Bronchial epithelial cell (primary cell): ENCODE measurements around the gene ACOT7. TPM values are rescaled to one million over a fixed set of nuclear protein-coding genes. Genes with fewer than 3 reads are reported as not detected.

ENCODE experiments used
- DNase-seq: peaks from one replicate; pipeline ENCODE4 v3.0.0-alpha.2; 2010; ENCODE audit warnings: low read depth
- FAIRE-seq: peaks from 2 replicates; lab custom pipeline; 2011; peaks lifted over from hg19 to GRCh38; lab: Jason Lieb, UNC
- H3K27me3 ChIP-seq: 2 replicates; pipeline ENCODE4 v1.5.1; 2011; ENCODE audit warnings: low read length; ENCODE audit not compliant: control insufficient read depth, insufficient read depth
- H3K36me3 ChIP-seq: 2 replicates; pipeline ENCODE4 v1.5.1; 2011; ENCODE audit warnings: low read length; ENCODE audit not compliant: control insufficient read depth, insufficient read depth
- H3K4me3 ChIP-seq: 2 replicates; pipeline ENCODE4 v1.5.1; 2011; ENCODE audit warnings: mild to moderate bottlenecking, low read depth, low read length, control low read depth
- total RNA-seq: library from RNA; depleted of rRNA; stranded (reverse); fragments of >200 nt; gene quantifications from 2 replicates; pipeline ENCODE4 v1.2.1, GENCODE V29; 2014
- TF ChIP-seq, protein P1 (sequence below): IDR thresholded peaks from 2 replicates; pipeline ENCODE4 v1.5.1; 2011; ENCODE audit warnings: mild to moderate bottlenecking, moderate library complexity, low read length, control low read depth, inconsistent platforms; ENCODE audit not compliant: insufficient read depth, severe bottlenecking

The ACOT7 gene
- total RNA-seq, 1 donor from 2014 or later, result 89.8 TPM

DNA sequence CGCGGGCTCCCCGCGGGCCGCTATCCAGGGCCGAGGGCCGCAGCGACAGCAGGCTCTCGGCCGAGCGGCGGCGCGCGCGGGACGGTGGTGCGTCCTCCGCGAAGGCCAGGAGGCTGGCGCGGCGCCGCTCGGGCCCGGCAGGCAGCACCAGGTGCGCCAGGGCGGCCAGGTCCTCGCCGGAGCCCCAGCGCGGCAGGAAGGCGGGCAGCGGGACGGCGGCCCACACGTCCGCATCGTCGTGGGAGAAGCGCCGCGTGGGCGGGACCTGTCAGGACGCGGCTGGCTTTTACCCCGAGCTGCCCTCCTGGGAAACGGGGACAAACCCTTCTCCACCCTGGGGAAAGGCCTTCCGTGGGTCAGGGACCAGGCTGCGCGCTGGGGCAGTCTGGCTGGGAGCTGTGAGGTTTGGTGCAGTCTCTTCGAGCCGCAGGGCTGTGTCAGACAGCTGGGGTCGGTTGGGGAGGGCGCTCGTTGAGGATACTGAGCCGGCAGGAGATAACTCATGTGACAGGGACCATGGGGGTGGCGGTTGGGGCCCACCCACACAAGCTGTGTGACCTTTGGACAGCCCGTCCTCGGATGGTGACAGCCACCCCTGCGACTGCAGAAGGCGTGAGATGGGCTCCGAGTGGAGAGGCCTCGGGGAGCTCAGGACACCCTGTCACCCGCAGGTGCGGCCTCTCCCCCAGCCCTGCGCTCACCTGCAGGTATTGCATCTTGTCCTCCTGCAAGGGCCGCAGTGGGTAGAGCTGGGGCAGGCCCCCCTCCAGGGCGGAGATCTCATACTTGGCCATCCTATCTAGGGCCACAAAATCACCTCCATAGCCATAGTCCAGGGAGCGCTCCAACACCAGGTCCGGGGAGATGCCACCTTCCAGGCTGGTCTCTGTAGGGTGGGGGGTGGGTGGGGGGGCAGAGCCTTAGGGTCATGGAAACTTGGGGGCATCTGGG is 143.6 kb downstream of the ACOT7 start:
- DNase-seq (no peak), FAIRE-seq (no peak)
- Histone ChIP-seq H3K36me3 (peaks cover 14% of the 10 kb centered on the region), H3K4me3 (no peak overlapping the region), H3K27me3 (no peaks in the 10 kb centered on the region)
- TF ChIP-seq, protein P1, sequence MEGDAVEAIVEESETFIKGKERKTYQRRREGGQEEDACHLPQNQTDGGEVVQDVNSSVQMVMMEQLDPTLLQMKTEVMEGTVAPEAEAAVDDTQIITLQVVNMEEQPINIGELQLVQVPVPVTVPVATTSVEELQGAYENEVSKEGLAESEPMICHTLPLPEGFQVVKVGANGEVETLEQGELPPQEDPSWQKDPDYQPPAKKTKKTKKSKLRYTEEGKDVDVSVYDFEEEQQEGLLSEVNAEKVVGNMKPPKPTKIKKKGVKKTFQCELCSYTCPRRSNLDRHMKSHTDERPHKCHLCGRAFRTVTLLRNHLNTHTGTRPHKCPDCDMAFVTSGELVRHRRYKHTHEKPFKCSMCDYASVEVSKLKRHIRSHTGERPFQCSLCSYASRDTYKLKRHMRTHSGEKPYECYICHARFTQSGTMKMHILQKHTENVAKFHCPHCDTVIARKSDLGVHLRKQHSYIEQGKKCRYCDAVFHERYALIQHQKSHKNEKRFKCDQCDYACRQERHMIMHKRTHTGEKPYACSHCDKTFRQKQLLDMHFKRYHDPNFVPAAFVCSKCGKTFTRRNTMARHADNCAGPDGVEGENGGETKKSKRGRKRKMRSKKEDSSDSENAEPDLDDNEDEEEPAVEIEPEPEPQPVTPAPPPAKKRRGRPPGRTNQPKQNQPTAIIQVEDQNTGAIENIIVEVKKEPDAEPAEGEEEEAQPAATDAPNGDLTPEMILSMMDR, result no peak

DNA sequence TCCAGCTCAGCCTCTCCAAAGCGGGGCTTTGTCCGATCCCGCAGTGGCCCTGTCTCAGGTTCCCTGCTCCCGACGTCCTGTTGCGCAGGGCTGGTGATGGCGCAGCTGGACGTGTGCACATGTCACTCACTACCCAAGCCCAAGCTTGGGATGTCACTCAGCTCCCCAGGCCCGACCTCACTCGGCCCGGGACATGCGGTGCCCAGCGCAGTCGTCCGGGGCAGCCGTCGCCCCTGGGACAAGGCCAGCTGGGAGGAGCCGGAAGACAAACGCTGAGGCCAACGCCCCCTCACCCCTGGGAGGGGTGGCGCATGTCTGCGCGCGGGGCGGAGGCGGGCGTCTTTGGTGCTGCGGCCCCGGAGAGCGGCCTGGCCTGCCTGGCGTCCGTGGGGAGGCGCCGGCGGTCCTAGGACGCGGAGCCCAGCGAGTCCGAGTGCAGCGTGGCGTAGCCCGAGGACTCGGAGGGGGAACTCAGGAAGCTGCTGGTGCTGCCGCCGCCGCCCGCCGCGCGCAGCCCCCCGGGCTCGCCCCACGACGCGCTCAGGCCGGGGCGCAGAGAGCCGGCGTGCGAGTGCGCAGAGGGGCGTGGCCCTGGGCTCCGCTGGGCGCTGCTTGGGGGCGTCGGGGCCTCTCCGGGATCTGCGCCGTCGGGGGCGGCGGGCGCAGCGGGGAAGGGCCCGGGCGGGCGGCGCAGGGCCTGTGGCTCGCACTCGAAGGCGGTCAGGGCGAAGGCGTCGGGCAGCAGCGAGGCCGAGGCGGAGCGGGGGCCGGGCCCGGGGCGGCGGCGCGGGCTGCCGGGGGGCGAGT is 144.4 kb downstream of the ACOT7 start:
- FAIRE-seq (no peak), DNase-seq (no peak)
- TF ChIP-seq, protein P1, result no peak
- no peak overlapping the region for H3K4me3 ChIP-seq
- H3K27me3 ChIP-seq, result peaks cover 6% of the 10 kb centered on the region
- H3K36me3 ChIP-seq, result peaks cover 11% of the 10 kb centered on the region

DNA sequence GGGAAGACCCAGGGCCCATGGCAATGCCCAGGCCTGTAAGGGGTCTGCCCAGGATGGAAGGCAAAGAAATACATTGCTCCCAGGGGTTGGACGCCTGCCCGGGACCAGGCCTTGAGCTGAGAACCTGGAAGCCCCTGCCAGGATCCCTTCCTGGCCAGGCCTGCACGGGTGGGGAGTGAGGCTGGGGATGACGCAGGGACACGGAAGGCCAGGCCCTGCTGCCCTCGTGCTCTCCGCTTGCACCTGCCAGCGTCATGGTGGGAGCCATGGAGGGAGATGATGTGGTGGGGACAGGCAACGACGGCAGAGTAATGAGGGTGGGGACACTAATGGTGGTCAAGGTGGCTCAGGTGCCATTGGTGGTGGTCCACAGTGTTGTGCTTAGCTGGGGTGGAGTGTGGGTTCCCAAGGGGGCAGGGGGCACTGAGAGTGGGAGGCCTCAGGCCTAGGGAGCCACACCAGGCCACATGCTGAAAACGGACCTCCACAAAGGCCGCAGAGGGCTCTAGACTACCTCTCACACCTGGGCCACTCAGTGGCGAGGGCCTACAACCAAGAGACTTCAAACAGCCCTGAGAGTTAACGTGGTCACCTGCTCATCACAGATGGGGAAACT is 145.3 kb downstream of the ACOT7 start:
- TF ChIP-seq, protein P1, result no peak
- DNase-seq (no peak), FAIRE-seq (no peak)
- H3K27me3 ChIP-seq, result peaks cover 14% of the 10 kb centered on the region
- peaks cover 5% of the 10 kb centered on the region for H3K36me3 ChIP-seq
- no peak overlapping the region for H3K4me3 ChIP-seq

DNA sequence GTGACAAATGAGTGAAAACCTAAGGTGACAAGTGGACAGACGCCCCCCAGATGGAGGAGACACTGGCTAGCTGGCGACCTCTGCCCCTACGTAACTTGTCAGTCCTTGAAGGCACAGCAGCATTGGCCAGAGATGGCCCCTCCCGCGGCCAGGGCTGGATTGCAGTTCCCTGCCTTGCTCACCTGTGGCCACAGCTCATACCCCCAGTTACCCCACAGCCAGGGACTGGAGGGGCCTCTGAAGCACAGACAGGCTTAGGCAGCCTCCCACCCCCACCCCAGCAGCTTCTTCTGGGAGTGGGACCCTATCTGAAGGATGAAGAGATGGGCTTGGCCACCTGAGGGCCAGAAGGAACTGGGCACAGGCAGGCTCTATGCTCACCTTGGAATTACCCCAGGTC is 145.9 kb downstream of the ACOT7 start:
- peaks cover 2% of the 10 kb centered on the region for H3K36me3 ChIP-seq
- H3K27me3 ChIP-seq, result peaks cover 20% of the 10 kb centered on the region
- no peak overlapping the region for H3K4me3 ChIP-seq
- no peak for FAIRE-seq
- no peak for DNase-seq
- TF ChIP-seq, protein P1, result no peak

DNA sequence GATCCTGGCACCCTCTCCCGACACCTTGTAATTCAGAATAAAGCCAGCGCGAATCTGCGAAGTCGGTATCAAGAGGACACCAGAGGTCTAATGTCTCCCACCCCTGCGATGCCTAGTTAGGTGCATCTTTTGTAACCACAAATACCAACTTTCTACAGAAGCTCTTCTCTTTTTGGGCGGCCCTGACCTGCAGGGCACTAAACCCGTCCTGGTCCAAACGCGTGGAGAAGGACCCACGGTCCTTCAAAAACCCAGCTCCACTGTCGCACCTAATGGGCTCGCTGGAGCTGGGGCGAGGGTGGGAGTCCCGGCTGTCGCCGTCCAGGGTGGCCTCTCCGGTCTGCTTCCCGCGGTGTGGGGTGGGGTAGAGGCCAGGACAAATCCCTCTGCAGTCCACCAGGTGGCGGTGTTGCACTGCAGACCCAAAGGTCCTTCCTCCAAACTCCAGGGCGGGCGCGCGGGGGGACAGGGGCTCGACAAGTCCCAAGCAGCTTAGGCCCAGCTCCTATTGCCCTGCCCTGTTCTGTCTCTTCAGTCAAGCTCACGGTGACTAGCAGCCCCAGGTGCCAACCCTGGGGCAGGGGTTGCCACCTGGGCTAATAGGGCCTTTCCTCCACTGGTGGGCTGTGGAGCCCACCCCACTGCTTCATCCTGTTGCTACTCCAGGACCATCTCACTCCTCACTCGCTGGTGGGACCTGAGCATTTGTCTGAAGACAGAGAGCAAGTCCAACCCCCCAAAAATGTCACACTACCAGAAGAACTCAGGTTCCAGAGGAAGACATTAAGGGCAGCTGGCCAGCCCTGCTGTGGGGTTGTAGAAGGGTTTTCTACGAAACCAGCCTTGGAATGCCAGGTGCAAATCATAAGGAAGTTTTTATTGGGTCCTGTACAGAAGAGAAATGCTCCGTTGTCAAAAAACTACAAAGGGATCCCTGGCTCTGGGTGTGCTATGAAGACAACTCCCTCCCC is 146.8 kb downstream of the ACOT7 start:
- DNase-seq (peak; percentile 52), FAIRE-seq (no peak)
- TF ChIP-seq, protein P1, result peak; percentile 95
- Histone ChIP-seq H3K27me3 (peaks cover 22% of the 10 kb centered on the region), H3K4me3 (no peak overlapping the region), H3K36me3 (peaks cover 1% of the 10 kb centered on the region)
